ENCODE data around the gene MIEF2. TPM values are rescaled to one million over a fixed set of nuclear protein-coding genes. Genes with fewer than 3 reads are reported as not detected.

The MIEF2 gene
- polyA plus RNA-seq, 3 donors: 3.5 to 6.1 (median 4.9) TPM

- peak within 1 kb of the TSS; percentile 65 for H3K9ac ChIP-seq (ENCODE audit: insufficient read depth, low read length, poor library complexity, severe bottlenecking)
- under 1% methylated on average over 60 of the region's 60 CpGs for WGBS (ENCODE audit: insufficient coverage)
- Mint-ChIP-seq H3K36me3 (no peaks in the 10 kb centered on the region), H3K9me3 (peaks cover 0 to 2% (median 0%) of the 10 kb centered on the region in 7 donors), H3K27ac (peak within 1 kb of the TSS; percentile 6 to 93 (median 69)), H3K4me3 (peak within 1 kb of the TSS; percentile 91 to 99), H3K27me3 (ENCODE audit: low read depth in 3 of 3) (peaks cover 3 to 9% (median 5%) of the 10 kb centered on the region in 3 donors), H3K4me1 (peaks cover 23% of the 10 kb centered on the region)
- H3K4me2 ChIP-seq (replicated peaks; ENCODE audit: extremely low read depth, low read length, poor library complexity, severe bottlenecking): peak within 1 kb of the TSS; percentile 92
- intact Hi-C loops (cut with micrococcal nuclease): no loop called here
- peaks cover 3% of the 10 kb centered on the region for H4K20me1 ChIP-seq (ENCODE audit: insufficient read depth, low read length)
- no peaks in the 10 kb centered on the region for H3K79me2 ChIP-seq (ENCODE audit: insufficient read depth, low read length)
- H3K4me3 ChIP-seq (replicated peaks in 1 of 3; ENCODE audit: low read depth in 2 of 3, low read length in 3 of 3): peak within 1 kb of the TSS; percentile 47 to 86 (median 64)
- peak within 1 kb of the TSS; percentile 92 for H2AFZ ChIP-seq (ENCODE audit: insufficient read depth, low read depth, low read length, poor library complexity, severe bottlenecking)
- DNase-seq: peak; percentile 91 to 94 (median 91)
- no peaks in the 10 kb centered on the region for H3K9me3 ChIP-seq (replicated peaks in 1 of 2; ENCODE audit: control insufficient read depth in 1 of 2, insufficient read depth in 1 of 2, low read length in 2 of 2)
- H3K27me3 ChIP-seq (ENCODE audit: control insufficient read depth in 2 of 2, insufficient read depth in 2 of 2, low read length in 2 of 2): no peaks in the 10 kb centered on the region
- H3K4me1 ChIP-seq (ENCODE audit: control insufficient read depth in 1 of 2, insufficient read depth in 2 of 2, low read length in 2 of 2): peaks cover 13 to 17% of the 10 kb centered on the region in 2 donors
- H3K36me3 ChIP-seq (replicated peaks in 1 of 2; ENCODE audit: control insufficient read depth in 1 of 2, insufficient read depth in 2 of 2, low read length in 2 of 2): no peaks in the 10 kb centered on the region
- H3K27ac ChIP-seq (ENCODE audit: low read depth in 1 of 2, low read length in 2 of 2): peak within 1 kb of the TSS; percentile 12 to 53
- TF ChIP-seq, protein P1, sequence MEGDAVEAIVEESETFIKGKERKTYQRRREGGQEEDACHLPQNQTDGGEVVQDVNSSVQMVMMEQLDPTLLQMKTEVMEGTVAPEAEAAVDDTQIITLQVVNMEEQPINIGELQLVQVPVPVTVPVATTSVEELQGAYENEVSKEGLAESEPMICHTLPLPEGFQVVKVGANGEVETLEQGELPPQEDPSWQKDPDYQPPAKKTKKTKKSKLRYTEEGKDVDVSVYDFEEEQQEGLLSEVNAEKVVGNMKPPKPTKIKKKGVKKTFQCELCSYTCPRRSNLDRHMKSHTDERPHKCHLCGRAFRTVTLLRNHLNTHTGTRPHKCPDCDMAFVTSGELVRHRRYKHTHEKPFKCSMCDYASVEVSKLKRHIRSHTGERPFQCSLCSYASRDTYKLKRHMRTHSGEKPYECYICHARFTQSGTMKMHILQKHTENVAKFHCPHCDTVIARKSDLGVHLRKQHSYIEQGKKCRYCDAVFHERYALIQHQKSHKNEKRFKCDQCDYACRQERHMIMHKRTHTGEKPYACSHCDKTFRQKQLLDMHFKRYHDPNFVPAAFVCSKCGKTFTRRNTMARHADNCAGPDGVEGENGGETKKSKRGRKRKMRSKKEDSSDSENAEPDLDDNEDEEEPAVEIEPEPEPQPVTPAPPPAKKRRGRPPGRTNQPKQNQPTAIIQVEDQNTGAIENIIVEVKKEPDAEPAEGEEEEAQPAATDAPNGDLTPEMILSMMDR (IDR thresholded peaks at IDR 0.05): no peak
Observed at GRCh38 chr17:18225121-18225641, 35.3 kb upstream of the MIEF2 start, which contains the start of gene LLGL1. Gene LLGL1, plus strand, starts transcription at chr17:18225635. Its CDS starts 48 bp downstream, at chr17:18225683.

- Mint-ChIP-seq H3K27me3 (ENCODE audit: low read depth in 3 of 3) (peaks cover 3 to 9% (median 5%) of the 10 kb centered on the region in 3 donors), H3K27ac (peak overlapping the region; percentile 6 to 93 (median 69)), H3K4me3 (peak overlapping the region; percentile 91 to 99), H3K9me3 (peaks cover 0 to 2% (median 0%) of the 10 kb centered on the region in 7 donors), H3K4me1 (peaks cover 23% of the 10 kb centered on the region), H3K36me3 (no peaks in the 10 kb centered on the region)
- no peaks in the 10 kb centered on the region for H3K27me3 ChIP-seq (ENCODE audit: control insufficient read depth in 2 of 2, insufficient read depth in 2 of 2, low read length in 2 of 2)
- H3K9me3 ChIP-seq (replicated peaks in 1 of 2; ENCODE audit: control insufficient read depth in 1 of 2, insufficient read depth in 1 of 2, low read length in 2 of 2): no peaks in the 10 kb centered on the region
- peak overlapping the region; percentile 47 to 86 (median 64) for H3K4me3 ChIP-seq (replicated peaks in 1 of 3; ENCODE audit: low read depth in 2 of 3, low read length in 3 of 3)
- H3K36me3 ChIP-seq (replicated peaks in 1 of 2; ENCODE audit: control insufficient read depth in 1 of 2, insufficient read depth in 2 of 2, low read length in 2 of 2): no peaks in the 10 kb centered on the region
- H3K9ac ChIP-seq (ENCODE audit: insufficient read depth, low read length, poor library complexity, severe bottlenecking): peak overlapping the region; percentile 65
- peaks cover 3% of the 10 kb centered on the region for H4K20me1 ChIP-seq (ENCODE audit: insufficient read depth, low read length)
- under 1% methylated on average over 49 of the region's 57 CpGs for WGBS (ENCODE audit: insufficient coverage)
- TF ChIP-seq, protein P1 (IDR thresholded peaks at IDR 0.05): no peak
- H3K27ac ChIP-seq (ENCODE audit: low read depth in 1 of 2, low read length in 2 of 2): peak overlapping the region; percentile 12 to 53
- H3K79me2 ChIP-seq (ENCODE audit: insufficient read depth, low read length): no peaks in the 10 kb centered on the region
- no peak for DNase-seq
- H3K4me1 ChIP-seq (ENCODE audit: control insufficient read depth in 1 of 2, insufficient read depth in 2 of 2, low read length in 2 of 2): peaks cover 13 to 17% of the 10 kb centered on the region in 2 donors
- intact Hi-C loops (cut with micrococcal nuclease): no loop called here
- peak overlapping the region; percentile 92 for H2AFZ ChIP-seq (ENCODE audit: insufficient read depth, low read depth, low read length, poor library complexity, severe bottlenecking)
- H3K4me2 ChIP-seq (replicated peaks; ENCODE audit: extremely low read depth, low read length, poor library complexity, severe bottlenecking): peak overlapping the region; percentile 92
Observed at GRCh38 chr17:18225642-18226283, 34.7 kb upstream of the MIEF2 start.
